GM12878 (cell line): ENCODE data around the gene KDM4C. TPM values are rescaled to one million over a fixed set of nuclear protein-coding genes. Genes with fewer than 3 reads are reported as not detected.

Experiments used
- CBFB ChIP-seq: IDR thresholded peaks from 2 replicates; pipeline ENCODE4 v1.6.1; 2016; ENCODE audit warnings: antibody characterized with exemption, low read depth
- CREM ChIP-seq: IDR thresholded peaks from 2 replicates; pipeline ENCODE4 v1.6.1; 2014; ENCODE audit warnings: antibody characterized with exemption, low read depth
- EZH2 ChIP-seq: IDR thresholded peaks from 2 replicates; pipeline ENCODE4 v1.6.1; 2012; ENCODE audit warnings: low read depth, mild to moderate bottlenecking, control low read depth, inconsistent platforms, low read length, borderline replicate concordance; ENCODE audit not compliant: control insufficient read depth
- HDAC6 ChIP-seq: fragments of 200-600 bp; sonication (generic); IDR thresholded peaks from one replicate; pipeline ENCODE4 v1.8.0; 2017; ENCODE audit warnings: antibody characterized with exemption; ENCODE audit not compliant: unreplicated experiment
- JUNB ChIP-seq: IDR thresholded peaks from 2 replicates; pipeline ENCODE4 v1.6.1; 2016; ENCODE audit warnings: antibody characterized with exemption, mild to moderate bottlenecking
- JUND ChIP-seq: IDR thresholded peaks from 2 replicates; pipeline ENCODE4 v1.6.1; 2012; ENCODE audit warnings: low read depth, mild to moderate bottlenecking, low read length, improper control_type of control experiment, moderate library complexity
- MTA2 ChIP-seq: fragments of 450-650 bp; IDR thresholded peaks from 2 replicates; pipeline ENCODE4 v1.6.1; 2016; ENCODE audit warnings: low read depth, mild to moderate bottlenecking, moderate library complexity
- MYC ChIP-seq: IDR thresholded peaks from 2 replicates; pipeline ENCODE4 v1.6.1; 2011; ENCODE audit warnings: mild to moderate bottlenecking, low read length, moderate library complexity, inconsistent platforms; ENCODE audit not compliant: insufficient read depth, insufficient replicate concordance, insufficient read length, severe bottlenecking
- NFXL1 ChIP-seq: fragments of 450-650 bp; IDR thresholded peaks from 2 replicates; pipeline ENCODE4 v1.6.1; 2017; ENCODE audit warnings: antibody characterized with exemption, mild to moderate bottlenecking, borderline replicate concordance
- NFYA ChIP-seq: IDR thresholded peaks from 2 replicates; pipeline ENCODE4 v1.6.1; 2011; ENCODE audit warnings: low read depth, mild to moderate bottlenecking, low read length, improper control_type of control experiment, borderline replicate concordance
- NFYB ChIP-seq: IDR thresholded peaks from 2 replicates; pipeline ENCODE4 v1.6.1; 2011; ENCODE audit warnings: low read depth, mild to moderate bottlenecking, low read length, improper control_type of control experiment, moderate library complexity; ENCODE audit not compliant: insufficient read depth
- PAX5 ChIP-seq: IDR thresholded peaks from 2 replicates; pipeline ENCODE4 v1.6.1; 2011; ENCODE audit warnings: low read depth, low read length, borderline replicate concordance
- RBBP5 ChIP-seq: fragments of 200-600 bp; sonication (generic); conservative IDR thresholded peaks from 2 replicates; pipeline ENCODE4 v1.6.1; 2016
- SIN3A ChIP-seq: IDR thresholded peaks from 2 replicates; pipeline ENCODE4 v1.6.1; 2012; ENCODE audit warnings: low read depth, low read length, improper control_type of control experiment
- SUPT20H ChIP-seq: IDR thresholded peaks from 2 replicates; pipeline ENCODE4 v1.6.1; 2011; ENCODE audit warnings: low read depth, mild to moderate bottlenecking, low read length, moderate library complexity, borderline replicate concordance; ENCODE audit not compliant: control insufficient read depth
- TAF1 ChIP-seq: IDR thresholded peaks from 2 replicates; pipeline ENCODE4 v1.6.1; 2011; ENCODE audit warnings: mild to moderate bottlenecking, low read depth, low read length, borderline replicate concordance
- ZNF622 ChIP-seq: fragments of 450-650 bp; IDR thresholded peaks from 2 replicates; pipeline ENCODE4 v1.6.1; 2017; ENCODE audit warnings: mild to moderate bottlenecking, inconsistent platforms
- polyA plus RNA-seq, 11 experiments: library from polyadenylated mRNA; depleted of rRNA in 4 of 11; unstranded in 6 of 11; stranded (reverse) in 5 of 11; fragments of >200 nt; fragmentation: Nextera tagmentation in 4 of 11; fragmentation: Illumina TruSeq in 1 of 11; extraction: Ambion mirVana in 4 of 11; extraction: Trizol in 1 of 11; gene quantifications; 1 replicate in 1 of 11; 2 replicates in 10 of 11; pipeline versions ENCODE4 v1.2.1 to v1.2.3, GENCODE V29; 2011 to 2016; ENCODE audit warnings: inconsistent platforms in 2 of 11, missing spikeins in 2 of 11, low read depth in 1 of 11
- total RNA-seq, 4 experiments: library from RNA; depleted of rRNA in 3 of 4; stranded (reverse); fragments of >200 nt in 3 of 4; fragmentation: Illumina TruSeq in 1 of 4; extraction: Trizol in 1 of 4; gene quantifications; 2 replicates each; pipeline versions ENCODE4 v1.2.1 to v1.2.3, GENCODE V29; 2013 to 2021
- TF ChIP-seq, protein P1 (sequence below): fragments of 450-650 bp; conservative IDR thresholded peaks from 2 replicates; pipeline ENCODE4 v1.6.1; 2017; ENCODE audit warnings: mild to moderate bottlenecking, moderate library complexity
- TF ChIP-seq, protein P2 (sequence below): fragments of 450-650 bp; IDR thresholded peaks from 2 replicates; pipeline ENCODE4 v1.6.1; 2016; ENCODE audit warnings: mild to moderate bottlenecking
- TF ChIP-seq, protein P3 (sequence below): fragments of 450-650 bp; IDR thresholded peaks from 2 replicates; pipeline ENCODE4 v1.6.1; 2017; ENCODE audit warnings: mild to moderate bottlenecking
- TF ChIP-seq, protein P4 (sequence below): fragments of 150-350 bp; IDR thresholded peaks from 2 replicates; pipeline ENCODE4 v1.6.1; 2016; ENCODE audit warnings: low read depth, low read length

The KDM4C gene
- total and polyA plus RNA-seq, 10 of the 15 experiments (the other 5 are each of a cell fraction or from before 2014, with no cell fraction given) = 6.8 to 41.2 (median 20.1) TPM

DNA sequence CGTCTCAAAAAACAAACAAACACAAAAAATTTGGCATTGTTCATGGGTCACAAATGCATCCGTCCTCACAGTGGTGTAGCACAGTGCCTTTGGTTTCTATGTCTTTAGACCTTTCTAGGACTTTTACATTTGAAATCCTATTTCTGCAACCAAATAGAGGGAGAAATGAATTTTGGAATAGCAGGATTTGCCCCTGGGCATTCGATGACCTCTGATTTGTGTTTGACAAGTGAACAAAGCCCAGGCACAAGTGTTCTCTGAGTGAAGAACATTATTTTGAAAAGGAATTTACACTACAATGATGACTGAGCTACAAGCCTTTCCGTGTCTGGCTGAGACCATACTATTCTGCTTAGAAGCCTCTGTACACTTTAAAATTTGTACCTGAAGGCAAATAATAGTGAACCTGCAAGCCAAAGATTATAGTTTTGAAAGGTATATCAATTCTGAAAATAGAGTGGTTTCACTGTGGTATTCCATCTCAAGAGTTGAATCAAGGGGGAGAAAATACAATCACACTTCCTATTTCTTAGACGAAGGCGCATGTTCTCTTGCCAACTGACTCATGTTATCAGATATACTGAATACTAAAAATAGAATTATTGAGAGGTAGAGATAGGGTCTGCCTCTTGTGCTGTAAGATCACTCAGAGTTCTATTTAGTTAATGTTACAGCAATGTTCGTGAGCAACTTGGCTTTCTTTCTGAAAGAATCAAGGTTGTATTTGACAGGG, 297.6 kb downstream of the KDM4C start (continued):
- TF ChIP-seq MTA2 (0 out of 2 replicates have a peak, but pooled peaks have one; percentile 17), ZNF622 (no peak), JUND (no peak), NFYA (no peak), TAF1 (no peak), SUPT20H (no peak), EZH2 (no peak), PAX5 (no peak), MYC (no peak), JUNB (peak; percentile 68), SIN3A (no peak), NFYB (no peak), CREM (no peak), RBBP5 (no peak), HDAC6 (no peak), NFXL1 (no peak), CBFB (no peak)
- TF ChIP-seq, protein P1, sequence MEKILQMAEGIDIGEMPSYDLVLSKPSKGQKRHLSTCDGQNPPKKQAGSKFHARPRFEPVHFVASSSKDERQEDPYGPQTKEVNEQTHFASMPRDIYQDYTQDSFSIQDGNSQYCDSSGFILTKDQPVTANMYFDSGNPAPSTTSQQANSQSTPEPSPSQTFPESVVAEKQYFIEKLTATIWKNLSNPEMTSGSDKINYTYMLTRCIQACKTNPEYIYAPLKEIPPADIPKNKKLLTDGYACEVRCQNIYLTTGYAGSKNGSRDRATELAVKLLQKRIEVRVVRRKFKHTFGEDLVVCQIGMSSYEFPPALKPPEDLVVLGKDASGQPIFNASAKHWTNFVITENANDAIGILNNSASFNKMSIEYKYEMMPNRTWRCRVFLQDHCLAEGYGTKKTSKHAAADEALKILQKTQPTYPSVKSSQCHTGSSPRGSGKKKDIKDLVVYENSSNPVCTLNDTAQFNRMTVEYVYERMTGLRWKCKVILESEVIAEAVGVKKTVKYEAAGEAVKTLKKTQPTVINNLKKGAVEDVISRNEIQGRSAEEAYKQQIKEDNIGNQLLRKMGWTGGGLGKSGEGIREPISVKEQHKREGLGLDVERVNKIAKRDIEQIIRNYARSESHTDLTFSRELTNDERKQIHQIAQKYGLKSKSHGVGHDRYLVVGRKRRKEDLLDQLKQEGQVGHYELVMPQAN = no peak
- TF ChIP-seq, protein P2, sequence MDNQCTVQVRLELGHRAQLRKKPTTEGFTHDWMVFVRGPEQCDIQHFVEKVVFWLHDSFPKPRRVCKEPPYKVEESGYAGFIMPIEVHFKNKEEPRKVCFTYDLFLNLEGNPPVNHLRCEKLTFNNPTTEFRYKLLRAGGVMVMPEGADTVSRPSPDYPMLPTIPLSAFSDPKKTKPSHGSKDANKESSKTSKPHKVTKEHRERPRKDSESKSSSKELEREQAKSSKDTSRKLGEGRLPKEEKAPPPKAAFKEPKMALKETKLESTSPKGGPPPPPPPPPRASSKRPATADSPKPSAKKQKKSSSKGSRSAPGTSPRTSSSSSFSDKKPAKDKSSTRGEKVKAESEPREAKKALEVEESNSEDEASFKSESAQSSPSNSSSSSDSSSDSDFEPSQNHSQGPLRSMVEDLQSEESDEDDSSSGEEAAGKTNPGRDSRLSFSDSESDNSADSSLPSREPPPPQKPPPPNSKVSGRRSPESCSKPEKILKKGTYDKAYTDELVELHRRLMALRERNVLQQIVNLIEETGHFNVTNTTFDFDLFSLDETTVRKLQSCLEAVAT = no peak
- TF ChIP-seq, protein P3, sequence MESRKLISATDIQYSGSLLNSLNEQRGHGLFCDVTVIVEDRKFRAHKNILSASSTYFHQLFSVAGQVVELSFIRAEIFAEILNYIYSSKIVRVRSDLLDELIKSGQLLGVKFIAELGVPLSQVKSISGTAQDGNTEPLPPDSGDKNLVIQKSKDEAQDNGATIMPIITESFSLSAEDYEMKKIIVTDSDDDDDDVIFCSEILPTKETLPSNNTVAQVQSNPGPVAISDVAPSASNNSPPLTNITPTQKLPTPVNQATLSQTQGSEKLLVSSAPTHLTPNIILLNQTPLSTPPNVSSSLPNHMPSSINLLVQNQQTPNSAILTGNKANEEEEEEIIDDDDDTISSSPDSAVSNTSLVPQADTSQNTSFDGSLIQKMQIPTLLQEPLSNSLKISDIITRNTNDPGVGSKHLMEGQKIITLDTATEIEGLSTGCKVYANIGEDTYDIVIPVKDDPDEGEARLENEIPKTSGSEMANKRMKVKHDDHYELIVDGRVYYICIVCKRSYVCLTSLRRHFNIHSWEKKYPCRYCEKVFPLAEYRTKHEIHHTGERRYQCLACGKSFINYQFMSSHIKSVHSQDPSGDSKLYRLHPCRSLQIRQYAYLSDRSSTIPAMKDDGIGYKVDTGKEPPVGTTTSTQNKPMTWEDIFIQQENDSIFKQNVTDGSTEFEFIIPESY = no peak
- TF ChIP-seq, protein P4, sequence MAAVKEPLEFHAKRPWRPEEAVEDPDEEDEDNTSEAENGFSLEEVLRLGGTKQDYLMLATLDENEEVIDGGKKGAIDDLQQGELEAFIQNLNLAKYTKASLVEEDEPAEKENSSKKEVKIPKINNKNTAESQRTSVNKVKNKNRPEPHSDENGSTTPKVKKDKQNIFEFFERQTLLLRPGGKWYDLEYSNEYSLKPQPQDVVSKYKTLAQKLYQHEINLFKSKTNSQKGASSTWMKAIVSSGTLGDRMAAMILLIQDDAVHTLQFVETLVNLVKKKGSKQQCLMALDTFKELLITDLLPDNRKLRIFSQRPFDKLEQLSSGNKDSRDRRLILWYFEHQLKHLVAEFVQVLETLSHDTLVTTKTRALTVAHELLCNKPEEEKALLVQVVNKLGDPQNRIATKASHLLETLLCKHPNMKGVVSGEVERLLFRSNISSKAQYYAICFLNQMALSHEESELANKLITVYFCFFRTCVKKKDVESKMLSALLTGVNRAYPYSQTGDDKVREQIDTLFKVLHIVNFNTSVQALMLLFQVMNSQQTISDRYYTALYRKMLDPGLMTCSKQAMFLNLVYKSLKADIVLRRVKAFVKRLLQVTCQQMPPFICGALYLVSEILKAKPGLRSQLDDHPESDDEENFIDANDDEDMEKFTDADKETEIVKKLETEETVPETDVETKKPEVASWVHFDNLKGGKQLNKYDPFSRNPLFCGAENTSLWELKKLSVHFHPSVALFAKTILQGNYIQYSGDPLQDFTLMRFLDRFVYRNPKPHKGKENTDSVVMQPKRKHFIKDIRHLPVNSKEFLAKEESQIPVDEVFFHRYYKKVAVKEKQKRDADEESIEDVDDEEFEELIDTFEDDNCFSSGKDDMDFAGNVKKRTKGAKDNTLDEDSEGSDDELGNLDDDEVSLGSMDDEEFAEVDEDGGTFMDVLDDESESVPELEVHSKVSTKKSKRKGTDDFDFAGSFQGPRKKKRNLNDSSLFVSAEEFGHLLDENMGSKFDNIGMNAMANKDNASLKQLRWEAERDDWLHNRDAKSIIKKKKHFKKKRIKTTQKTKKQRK = no peak
